Kidney capillary endothelial cell (primary cell): ENCODE results near the gene AGTR1.
"Not testable (repeated sequence)": the region's sequence is repeated elsewhere in the genome, so short reads cannot be mapped to it uniquely, and the experiment has no call there.

Experiments
- DNase-seq: peaks from one replicate; pipeline ENCODE4 v3.0.0-alpha.2; 2018; ENCODE audit warnings: low spot score

AGTR1 gene

DNA sequence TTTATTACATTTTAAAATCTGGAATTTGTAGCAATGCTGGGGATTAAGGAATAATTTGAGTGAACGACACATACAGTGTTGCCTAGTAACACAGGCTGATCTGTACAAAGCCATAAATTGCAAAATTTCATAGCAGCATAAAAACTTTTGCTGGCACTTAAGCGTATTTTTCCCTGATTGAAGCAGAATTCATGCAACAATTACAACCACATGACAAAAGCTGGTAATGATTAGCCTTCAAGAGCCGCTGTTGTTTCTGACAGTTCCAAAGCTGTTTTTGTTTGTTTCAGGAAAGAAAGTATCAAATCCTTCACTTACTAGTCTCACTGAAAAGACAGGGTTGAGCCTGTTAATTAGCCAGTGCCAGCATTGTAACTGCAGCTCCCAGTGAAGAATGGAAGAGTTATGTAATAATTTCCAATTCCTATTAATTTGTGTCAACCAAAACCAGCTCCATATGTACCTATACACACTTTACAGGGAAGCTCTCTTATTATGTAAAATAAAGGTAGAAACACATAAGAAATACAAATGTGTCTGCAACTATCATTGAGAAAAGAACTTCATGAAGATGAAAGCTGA is 60.7 kb downstream of the AGTR1 start:
- DNase-seq: no peak

DNA sequence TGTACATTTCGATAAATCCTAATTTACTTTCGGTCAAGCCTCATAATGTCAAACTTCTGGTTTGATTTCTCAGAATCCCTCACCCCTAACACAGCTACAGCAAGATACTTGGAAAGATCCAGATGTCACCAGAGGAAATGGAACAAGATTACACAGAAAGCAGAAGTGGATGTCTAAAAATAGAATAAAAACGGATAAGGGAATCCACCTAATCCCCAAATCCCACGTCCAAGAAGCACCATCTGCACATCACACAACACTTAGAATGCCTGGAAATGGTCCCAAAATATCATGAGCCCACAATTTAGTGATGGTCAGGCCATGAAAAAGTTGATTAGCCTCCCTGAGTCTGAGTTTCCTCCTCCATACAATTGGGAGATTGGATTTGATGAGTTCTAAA is 61.7 kb downstream of the AGTR1 start:
- no peak for DNase-seq

DNA sequence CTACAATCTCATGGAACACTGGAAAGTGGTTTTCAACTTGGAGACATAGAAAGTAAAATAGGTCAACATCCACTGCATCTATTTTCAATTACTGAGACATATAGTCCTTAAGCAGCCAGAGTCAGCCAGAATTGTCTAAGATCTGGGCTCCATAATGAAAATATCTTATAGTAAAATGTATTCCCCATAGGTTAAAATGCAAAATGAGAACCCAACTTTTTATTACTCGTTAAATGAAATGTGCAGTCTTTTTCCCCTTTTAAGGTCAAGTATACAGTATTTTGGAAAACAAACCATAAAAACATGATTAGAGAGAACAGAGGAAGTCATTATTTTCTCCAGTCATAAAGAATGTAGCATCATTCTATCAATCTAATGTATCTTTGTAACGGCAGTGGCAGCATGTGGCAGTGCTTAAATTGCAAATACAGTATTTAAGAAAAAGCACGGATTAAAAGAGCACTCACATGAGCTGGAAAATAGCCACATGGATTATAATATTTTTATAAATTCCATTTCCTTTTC is 65.5 kb downstream of the AGTR1 start:
- no peak for DNase-seq

GRCh38 chr3:148763986-148764935 is 66.6 kb downstream of the AGTR1 start:
- no peak for DNase-seq

GRCh38 chr3:148772361-148772760 is 74.7 kb downstream of the AGTR1 start:
- DNase-seq: no peak

DNA sequence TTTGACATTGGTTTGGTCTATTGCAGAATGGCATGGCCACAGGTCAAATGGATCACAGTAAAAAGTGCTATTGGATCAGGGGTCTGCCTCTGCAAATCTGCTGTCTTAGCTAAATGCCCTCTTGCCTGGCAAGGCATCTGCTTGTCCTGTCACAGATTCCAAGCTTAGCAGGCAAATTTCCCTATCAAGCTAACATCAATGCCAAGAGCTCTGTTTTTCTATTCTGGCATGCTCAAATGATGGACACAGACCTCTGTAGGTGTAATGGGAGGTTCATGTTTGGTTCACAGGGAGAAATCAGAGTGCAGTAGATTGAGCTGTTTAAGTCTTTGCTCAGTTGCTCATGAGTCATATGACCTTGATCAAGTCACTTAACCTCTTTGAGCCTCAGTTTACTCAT is 75.1 kb downstream of the AGTR1 start:
- no peak for DNase-seq

DNA sequence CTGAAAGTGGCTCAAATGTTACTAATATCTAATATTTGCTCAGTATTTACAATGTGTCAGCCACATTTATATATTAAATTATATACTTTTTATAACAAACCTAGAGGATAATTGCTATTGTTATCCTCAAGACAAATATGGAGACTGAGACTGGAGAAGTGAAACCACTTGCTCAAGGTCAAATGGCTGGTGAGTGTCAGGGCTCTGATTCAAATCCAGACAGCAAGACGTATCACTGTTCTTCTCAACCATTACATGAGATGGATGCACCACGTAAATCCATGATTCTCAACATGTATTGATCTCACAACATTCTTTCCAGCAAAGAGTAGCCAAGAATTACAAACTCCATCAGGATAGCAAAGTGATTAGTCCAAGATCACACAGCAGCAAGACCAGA is 76.1 kb downstream of the AGTR1 start:
- DNase-seq: no peak

- DNase-seq: no peak
Observed at GRCh38 chr3:148778926-148779325, 81.2 kb downstream of the AGTR1 start.

DNA sequence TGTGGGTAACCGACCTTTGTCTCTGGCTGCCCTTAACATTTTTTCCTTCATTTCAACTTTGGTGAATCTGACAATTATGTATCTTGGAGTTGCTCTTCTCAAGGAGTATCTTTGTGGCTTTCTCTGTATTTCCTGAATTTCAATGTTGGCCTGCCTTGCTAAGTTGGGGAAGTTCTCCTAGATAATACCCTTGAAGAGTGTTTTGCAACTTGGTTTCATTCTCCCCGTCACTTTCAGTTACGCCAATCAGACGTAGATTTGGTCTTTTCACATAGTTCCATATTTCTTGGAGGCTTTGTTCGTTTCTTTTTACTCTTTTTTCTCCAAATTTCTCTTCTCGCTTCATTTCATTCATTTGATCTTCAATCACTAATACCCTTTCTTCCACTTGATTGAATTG is 87.3 kb downstream of the AGTR1 start:
- DNase-seq: not testable (repeated sequence)

DNA sequence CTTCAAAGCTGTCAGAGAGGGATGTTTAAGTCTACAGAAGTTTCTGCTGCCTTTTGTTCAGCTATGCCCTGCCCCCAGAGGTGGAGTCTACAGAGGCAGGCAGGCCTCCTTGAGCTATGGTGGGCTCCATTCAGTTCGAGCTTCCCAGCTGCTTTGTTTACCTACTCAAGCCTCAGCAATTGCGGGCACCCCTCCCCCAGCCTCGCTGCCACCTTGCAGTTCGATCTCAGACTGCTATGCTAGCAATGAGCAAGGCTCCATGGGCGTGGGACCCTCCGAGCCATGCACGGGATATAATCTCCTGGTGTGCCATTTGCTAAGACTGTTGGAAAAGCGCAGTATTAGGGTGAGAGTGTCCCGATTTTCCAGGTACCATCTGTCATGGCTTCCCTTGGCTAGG is 88.5 kb downstream of the AGTR1 start:
- DNase-seq: not testable (repeated sequence)

DNA sequence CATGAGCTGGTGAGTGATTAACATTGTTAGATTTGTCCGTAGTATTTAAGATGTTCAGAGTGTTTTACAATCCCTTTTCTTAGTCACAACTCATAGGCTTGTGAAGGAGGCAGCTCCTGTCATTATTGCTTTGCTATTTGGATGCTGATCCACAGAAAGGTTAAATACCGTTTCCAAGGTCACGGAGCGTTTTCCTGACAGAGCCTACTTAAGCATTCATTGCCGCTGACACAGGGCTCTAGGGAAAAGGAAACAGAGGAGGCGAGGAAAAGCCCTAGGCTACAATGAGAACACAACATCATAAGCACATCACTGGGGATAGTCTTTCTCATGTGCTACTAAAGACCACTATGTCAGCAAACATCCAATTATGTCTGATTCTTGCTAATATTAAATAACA is 91.4 kb downstream of the AGTR1 start:
- no peak for DNase-seq

DNA sequence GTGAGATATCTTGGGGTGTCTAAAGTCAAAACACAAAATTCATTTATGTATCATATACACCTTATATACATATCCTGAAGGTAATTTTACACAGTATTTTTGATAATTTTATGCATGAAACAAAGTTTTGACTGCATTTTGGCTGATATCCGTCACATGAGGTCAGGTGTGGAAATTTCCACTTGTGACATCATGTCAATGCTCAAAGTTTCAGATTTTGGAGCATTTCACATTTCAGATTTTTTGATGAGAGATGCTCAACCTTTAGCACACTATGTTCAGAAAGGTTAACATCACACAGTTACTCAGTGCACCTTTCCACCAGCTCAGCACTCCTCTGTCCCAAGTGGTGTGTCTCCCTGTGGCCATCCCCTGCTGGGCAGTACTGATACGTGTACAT is 92.2 kb downstream of the AGTR1 start:
- no peak for DNase-seq

GRCh38 chr3:148790370-148790769 is 92.7 kb downstream of the AGTR1 start:
- DNase-seq: no peak

GRCh38 chr3:148790851-148791735 is 93.4 kb downstream of the AGTR1 start:
- no peak for DNase-seq

DNA sequence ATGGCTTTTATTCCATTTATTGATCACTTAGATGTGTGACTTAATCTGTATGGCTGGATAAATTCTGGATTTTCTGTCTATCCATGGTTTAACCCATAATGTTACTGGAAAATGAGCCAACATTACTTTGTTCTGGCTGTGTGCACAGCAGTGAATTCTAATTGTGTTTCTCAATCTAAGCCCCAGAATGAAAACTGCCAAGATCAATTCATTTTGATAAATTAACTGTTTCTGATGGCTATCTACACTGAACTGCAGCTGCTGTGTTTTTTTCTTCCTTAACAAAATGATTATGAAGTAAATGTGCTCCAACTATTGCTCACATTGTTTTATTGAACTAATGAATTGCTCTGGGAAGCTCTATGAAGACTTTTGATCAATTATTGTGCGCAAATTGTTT is 94.2 kb downstream of the AGTR1 start:
- no peak for DNase-seq

- no peak for DNase-seq
Observed at GRCh38 chr3:148792516-148792915, 94.8 kb downstream of the AGTR1 start.
